Fibroblast of lung (primary cell): ENCODE results near the gene CTNNA1.

ENCODE experiments used
- EZH2 ChIP-seq: IDR thresholded peaks from 2 replicates; pipeline ENCODE4 v1.5.1; 2012; ENCODE audit warnings: low read length, control low read depth, mild to moderate bottlenecking; ENCODE audit errors: missing control alignments
- TF ChIP-seq, protein P1 (sequence below), 2 donors: IDR thresholded peaks in 1 of 2; conservative IDR thresholded peaks in 1 of 2; 1 replicate in 1 of 2; 2 replicates in 1 of 2; pipeline ENCODE4 v1.5.1; 2011 to 2012; ENCODE audit warnings: low read length in 2 of 2, control low read depth in 1 of 2, inconsistent platforms in 1 of 2, low read depth in 1 of 2, mild to moderate bottlenecking in 1 of 2

DNA sequence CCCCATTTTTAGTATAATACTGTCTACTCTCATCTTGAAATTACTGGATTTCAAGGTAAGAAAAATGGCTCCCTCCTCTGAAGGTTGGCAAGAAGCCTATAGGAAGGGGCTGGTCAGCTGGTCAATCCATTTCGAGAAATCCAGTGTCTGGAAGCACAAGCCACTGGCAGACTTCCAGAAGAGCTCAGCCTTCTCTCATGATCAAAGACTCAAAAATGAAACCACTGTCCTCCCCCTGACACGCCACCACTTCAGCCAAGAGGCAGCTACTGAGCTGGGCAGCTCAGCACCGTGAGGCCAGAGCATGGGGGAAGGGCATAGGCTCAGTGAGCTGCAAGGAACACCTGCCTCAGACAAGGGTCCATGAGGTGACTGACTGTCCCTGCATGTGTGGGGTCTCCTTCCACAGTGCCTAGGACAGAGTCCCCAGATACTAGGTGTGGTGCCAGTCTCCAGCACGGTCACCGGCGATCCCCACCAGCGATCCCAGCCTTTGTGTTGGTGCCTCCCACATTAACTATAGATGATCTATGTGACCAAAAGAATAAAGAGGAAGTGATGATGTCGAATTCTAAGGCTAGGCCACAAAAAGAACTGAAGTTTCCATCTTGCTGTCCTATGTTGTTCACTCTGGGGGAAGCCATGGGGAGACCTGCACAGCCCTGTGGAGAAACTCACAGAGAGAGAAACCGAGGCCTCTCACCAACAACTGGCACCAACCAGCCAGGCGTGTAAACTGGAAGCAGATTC is 222.0 kb downstream of the CTNNA1 start:
- TF ChIP-seq, protein P1, sequence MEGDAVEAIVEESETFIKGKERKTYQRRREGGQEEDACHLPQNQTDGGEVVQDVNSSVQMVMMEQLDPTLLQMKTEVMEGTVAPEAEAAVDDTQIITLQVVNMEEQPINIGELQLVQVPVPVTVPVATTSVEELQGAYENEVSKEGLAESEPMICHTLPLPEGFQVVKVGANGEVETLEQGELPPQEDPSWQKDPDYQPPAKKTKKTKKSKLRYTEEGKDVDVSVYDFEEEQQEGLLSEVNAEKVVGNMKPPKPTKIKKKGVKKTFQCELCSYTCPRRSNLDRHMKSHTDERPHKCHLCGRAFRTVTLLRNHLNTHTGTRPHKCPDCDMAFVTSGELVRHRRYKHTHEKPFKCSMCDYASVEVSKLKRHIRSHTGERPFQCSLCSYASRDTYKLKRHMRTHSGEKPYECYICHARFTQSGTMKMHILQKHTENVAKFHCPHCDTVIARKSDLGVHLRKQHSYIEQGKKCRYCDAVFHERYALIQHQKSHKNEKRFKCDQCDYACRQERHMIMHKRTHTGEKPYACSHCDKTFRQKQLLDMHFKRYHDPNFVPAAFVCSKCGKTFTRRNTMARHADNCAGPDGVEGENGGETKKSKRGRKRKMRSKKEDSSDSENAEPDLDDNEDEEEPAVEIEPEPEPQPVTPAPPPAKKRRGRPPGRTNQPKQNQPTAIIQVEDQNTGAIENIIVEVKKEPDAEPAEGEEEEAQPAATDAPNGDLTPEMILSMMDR (conservative IDR thresholded peaks at IDR 0.05 in 1 of 2, IDR thresholded peaks at IDR 0.05 in 1 of 2; ENCODE audit: low read depth in 1 of 2, low read length in 2 of 2), result no peak
- TF ChIP-seq EZH2, result no peak
